NCI-H2171 treated with DMSO at 0.1 percent for 48 hours (cell line): Measurements from ENCODE around the gene TOMM20.

Source experiments
- DNase-seq: peaks from one replicate; lab custom pipeline; 2025; lab: John Stamatoyannopoulos, UW

Gene TOMM20

GRCh38 chr1:235063068-235063765, 65.4 kb downstream of the TOMM20 start:
- DNase-seq, result no peak

- peak; percentile 78 for DNase-seq
These were observed 67.8 kb downstream of the TOMM20 start for GRCh38 chr1:235060607-235061470.
